SK-N-SH (cell line): ENCODE measurements around the gene FLT3LG.

Source experiments
- CTCF ChIP-seq: fragments of 200-600 bp; sonication (generic); IDR thresholded peaks from 2 replicates; pipeline ENCODE4 v1.6.1; 2017; ENCODE audit warnings: antibody characterized with exemption, mild to moderate bottlenecking, moderate library complexity
- EP300 ChIP-seq, 2 experiments: IDR thresholded peaks; 2 replicates each; pipeline versions ENCODE4 v1.4.0 to v1.6.1; 2012; ENCODE audit warnings: borderline replicate concordance in 1 of 2, low read depth in 1 of 2, low read length in 1 of 2
- GABPA ChIP-seq: IDR thresholded peaks from 2 replicates; pipeline ENCODE4 v1.4.0; 2012; ENCODE audit warnings: low read depth, mild to moderate bottlenecking
- POLR2AphosphoS5 ChIP-seq: IDR thresholded peaks from 2 replicates; pipeline ENCODE4 v1.6.1; 2012; ENCODE audit warnings: low read depth, low read length
- SIN3A ChIP-seq: IDR thresholded peaks from 2 replicates; pipeline ENCODE4 v1.6.1; 2012; ENCODE audit warnings: low read depth, mild to moderate bottlenecking, low read length, moderate library complexity, borderline replicate concordance
- TAF1 ChIP-seq: IDR thresholded peaks from 2 replicates; pipeline ENCODE4 v1.6.1; 2012; ENCODE audit warnings: low read depth, mild to moderate bottlenecking, low read length, moderate library complexity, borderline replicate concordance
- TEAD4 ChIP-seq: IDR thresholded peaks from 2 replicates; pipeline ENCODE4 v1.4.0; 2012; ENCODE audit warnings: mild to moderate bottlenecking, borderline replicate concordance; ENCODE audit not compliant: insufficient read depth
- TF ChIP-seq, protein P1 (sequence below): IDR thresholded peaks from 2 replicates; pipeline ENCODE4 v1.6.1; 2012; ENCODE audit warnings: mild to moderate bottlenecking, low read depth, low read length, moderate library complexity
- TF ChIP-seq, protein P2 (sequence below): IDR thresholded peaks from 2 replicates; pipeline ENCODE4 v1.4.0; 2012; ENCODE audit warnings: low read depth

GRCh38 chr19:49425922-49426592 is 48.0 kb upstream of the FLT3LG start:
- TF ChIP-seq SIN3A = no peak
- TF ChIP-seq, protein P1, sequence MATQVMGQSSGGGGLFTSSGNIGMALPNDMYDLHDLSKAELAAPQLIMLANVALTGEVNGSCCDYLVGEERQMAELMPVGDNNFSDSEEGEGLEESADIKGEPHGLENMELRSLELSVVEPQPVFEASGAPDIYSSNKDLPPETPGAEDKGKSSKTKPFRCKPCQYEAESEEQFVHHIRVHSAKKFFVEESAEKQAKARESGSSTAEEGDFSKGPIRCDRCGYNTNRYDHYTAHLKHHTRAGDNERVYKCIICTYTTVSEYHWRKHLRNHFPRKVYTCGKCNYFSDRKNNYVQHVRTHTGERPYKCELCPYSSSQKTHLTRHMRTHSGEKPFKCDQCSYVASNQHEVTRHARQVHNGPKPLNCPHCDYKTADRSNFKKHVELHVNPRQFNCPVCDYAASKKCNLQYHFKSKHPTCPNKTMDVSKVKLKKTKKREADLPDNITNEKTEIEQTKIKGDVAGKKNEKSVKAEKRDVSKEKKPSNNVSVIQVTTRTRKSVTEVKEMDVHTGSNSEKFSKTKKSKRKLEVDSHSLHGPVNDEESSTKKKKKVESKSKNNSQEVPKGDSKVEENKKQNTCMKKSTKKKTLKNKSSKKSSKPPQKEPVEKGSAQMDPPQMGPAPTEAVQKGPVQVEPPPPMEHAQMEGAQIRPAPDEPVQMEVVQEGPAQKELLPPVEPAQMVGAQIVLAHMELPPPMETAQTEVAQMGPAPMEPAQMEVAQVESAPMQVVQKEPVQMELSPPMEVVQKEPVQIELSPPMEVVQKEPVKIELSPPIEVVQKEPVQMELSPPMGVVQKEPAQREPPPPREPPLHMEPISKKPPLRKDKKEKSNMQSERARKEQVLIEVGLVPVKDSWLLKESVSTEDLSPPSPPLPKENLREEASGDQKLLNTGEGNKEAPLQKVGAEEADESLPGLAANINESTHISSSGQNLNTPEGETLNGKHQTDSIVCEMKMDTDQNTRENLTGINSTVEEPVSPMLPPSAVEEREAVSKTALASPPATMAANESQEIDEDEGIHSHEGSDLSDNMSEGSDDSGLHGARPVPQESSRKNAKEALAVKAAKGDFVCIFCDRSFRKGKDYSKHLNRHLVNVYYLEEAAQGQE = no peak
- TF ChIP-seq GABPA = no peak
- TF ChIP-seq EP300 (IDR thresholded peaks at IDR 0.05; ENCODE audit: borderline replicate concordance in 1 of 2, low read depth in 1 of 2, low read length in 1 of 2) = no peak
- no peak for TF ChIP-seq CTCF
- no peak for TF ChIP-seq TEAD4
- no peak for TF ChIP-seq POLR2AphosphoS5
- TF ChIP-seq TAF1 = no peak
- TF ChIP-seq, protein P2, sequence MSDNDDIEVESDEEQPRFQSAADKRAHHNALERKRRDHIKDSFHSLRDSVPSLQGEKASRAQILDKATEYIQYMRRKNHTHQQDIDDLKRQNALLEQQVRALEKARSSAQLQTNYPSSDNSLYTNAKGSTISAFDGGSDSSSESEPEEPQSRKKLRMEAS = no peak
